Hepatocyte (in vitro differentiated cells): ENCODE measurements around the gene SERINC2.

Experiments
- CTCF ChIP-seq: fragments of 200-600 bp; sonication (generic); IDR thresholded peaks from 2 replicates; pipeline ENCODE4 v1.5.1; 2016; ENCODE audit warnings: antibody characterized with exemption, mild to moderate bottlenecking; ENCODE audit not compliant: poor library complexity
- EZH2 ChIP-seq: fragments of 200-600 bp; sonication (generic); IDR thresholded peaks from 2 replicates; pipeline ENCODE4 v1.6.1; 2016; ENCODE audit warnings: antibody characterized with exemption, mild to moderate bottlenecking, borderline replicate concordance

- TF ChIP-seq CTCF (no peak), EZH2 (no peak)
Observed at GRCh38 chr1:31441073-31441472, 28.1 kb downstream of the SERINC2 start.
